ENCODE measurements around the gene SRPRA.

Gene SRPRA

DNA sequence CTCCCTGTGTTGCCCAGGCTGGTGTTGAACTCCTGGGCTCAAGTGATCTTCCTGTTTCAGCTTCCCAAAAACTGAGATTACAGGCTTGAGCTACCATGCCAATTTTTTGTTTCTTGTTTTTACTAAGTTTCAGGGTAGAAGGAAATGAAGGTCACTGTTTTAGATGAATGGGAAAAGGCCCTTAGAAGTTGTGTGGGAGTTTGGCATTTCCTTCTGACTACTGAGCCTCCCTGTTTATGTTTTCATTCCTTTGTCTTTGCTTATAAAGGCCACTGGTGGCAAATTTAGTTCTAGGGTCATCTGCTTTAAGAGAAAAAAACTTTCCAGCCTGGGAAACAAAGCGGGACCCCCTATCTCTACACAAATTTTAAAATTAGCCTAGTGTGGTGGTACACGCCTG lies 22.1 kb downstream of the SRPRA start:
- DNase-seq: no peak

DNA sequence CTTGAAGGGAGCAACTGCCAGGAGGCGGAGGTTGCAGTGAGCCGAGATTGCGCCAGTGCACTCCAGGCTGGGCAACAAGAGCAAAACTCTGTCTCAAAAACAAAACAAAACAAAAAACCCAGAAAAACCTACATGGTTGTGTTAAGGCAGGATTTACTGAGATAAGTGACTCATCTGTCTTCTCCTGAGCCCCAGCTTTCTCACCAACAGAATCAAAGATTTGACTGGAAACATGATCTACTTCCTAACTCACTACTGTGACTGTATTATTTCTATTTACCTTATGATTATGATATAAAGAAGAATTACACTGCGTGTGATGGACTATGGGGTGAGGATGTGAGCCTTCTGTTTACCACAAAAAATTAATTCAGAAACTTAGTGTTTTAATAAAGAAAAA lies 35.3 kb downstream of the SRPRA start:
- Histone ChIP-seq H3K4me2 (ENCODE audit: low read depth, low read length) (no peak overlapping the region), H3K36me3 (replicated peaks; ENCODE audit: insufficient read depth, low read length) (no peaks in the 10 kb centered on the region), H3K79me2 (ENCODE audit: low read length) (no peaks in the 10 kb centered on the region), H2AFZ (ENCODE audit: low read length) (no peak overlapping the region), H4K20me1 (ENCODE audit: insufficient read depth, low read length) (no peaks in the 10 kb centered on the region), H3K9me3 (replicated peaks; ENCODE audit: insufficient read depth, low read length) (no peaks in the 10 kb centered on the region), H3K4me1 (ENCODE audit: low read length) (no peaks in the 10 kb centered on the region), H3K9ac (ENCODE audit: low read length) (no peak overlapping the region), H3K27ac (ENCODE audit: low read length) (no peak overlapping the region), H3K9me2 (replicated peaks; ENCODE audit: insufficient read depth, low read length) (no peaks in the 10 kb centered on the region), H3K27me3 (replicated peaks; ENCODE audit: insufficient read depth, low read length) (no peaks in the 10 kb centered on the region), H3F3A (ENCODE audit: insufficient read depth, low read length) (no peaks in the 10 kb centered on the region), H3K4me3 (ENCODE audit: low read length) (no peak overlapping the region)
- DNase-seq: no peak
- TF ChIP-seq, protein P1, sequence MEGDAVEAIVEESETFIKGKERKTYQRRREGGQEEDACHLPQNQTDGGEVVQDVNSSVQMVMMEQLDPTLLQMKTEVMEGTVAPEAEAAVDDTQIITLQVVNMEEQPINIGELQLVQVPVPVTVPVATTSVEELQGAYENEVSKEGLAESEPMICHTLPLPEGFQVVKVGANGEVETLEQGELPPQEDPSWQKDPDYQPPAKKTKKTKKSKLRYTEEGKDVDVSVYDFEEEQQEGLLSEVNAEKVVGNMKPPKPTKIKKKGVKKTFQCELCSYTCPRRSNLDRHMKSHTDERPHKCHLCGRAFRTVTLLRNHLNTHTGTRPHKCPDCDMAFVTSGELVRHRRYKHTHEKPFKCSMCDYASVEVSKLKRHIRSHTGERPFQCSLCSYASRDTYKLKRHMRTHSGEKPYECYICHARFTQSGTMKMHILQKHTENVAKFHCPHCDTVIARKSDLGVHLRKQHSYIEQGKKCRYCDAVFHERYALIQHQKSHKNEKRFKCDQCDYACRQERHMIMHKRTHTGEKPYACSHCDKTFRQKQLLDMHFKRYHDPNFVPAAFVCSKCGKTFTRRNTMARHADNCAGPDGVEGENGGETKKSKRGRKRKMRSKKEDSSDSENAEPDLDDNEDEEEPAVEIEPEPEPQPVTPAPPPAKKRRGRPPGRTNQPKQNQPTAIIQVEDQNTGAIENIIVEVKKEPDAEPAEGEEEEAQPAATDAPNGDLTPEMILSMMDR (IDR thresholded peaks at IDR 0.05; ENCODE audit: low read length): no peak
- TF ChIP-seq EZH2 (optimal IDR thresholded peaks at IDR 0.05; ENCODE audit: low read depth, low read length): no peak
- TF ChIP-seq EZH2phosphoT487 (IDR thresholded peaks at IDR 0.05; ENCODE audit: low read length): no peak

More for the DNA sequence above, 22.1 kb downstream of the SRPRA start:
- no peak overlapping the region for H2AFZ ChIP-seq (ENCODE audit: low read length)
- H3K4me2 ChIP-seq (ENCODE audit: low read depth, low read length): no peak overlapping the region
- TF ChIP-seq, protein P1 (IDR thresholded peaks at IDR 0.05; ENCODE audit: low read length): no peak
- TF ChIP-seq EZH2 (optimal IDR thresholded peaks at IDR 0.05; ENCODE audit: low read depth, low read length): no peak
- no peak for TF ChIP-seq EZH2phosphoT487 (IDR thresholded peaks at IDR 0.05; ENCODE audit: low read length)
- no peaks in the 10 kb centered on the region for H3K79me2 ChIP-seq (ENCODE audit: low read length)
- H3K9ac ChIP-seq (ENCODE audit: low read length): no peak overlapping the region
- H3K27ac ChIP-seq (ENCODE audit: low read length): no peak overlapping the region
- H3K9me3 ChIP-seq (replicated peaks; ENCODE audit: insufficient read depth, low read length): no peaks in the 10 kb centered on the region
- H4K20me1 ChIP-seq (ENCODE audit: insufficient read depth, low read length): no peaks in the 10 kb centered on the region
- no peaks in the 10 kb centered on the region for H3K27me3 ChIP-seq (replicated peaks; ENCODE audit: insufficient read depth, low read length)
- peaks cover 5% of the 10 kb centered on the region; the same call in 1 of the 2 replicates for H3K36me3 ChIP-seq (replicated peaks; ENCODE audit: insufficient read depth, low read length)
- no peak overlapping the region for H3K4me3 ChIP-seq (ENCODE audit: low read length)
- no peaks in the 10 kb centered on the region for H3K9me2 ChIP-seq (replicated peaks; ENCODE audit: insufficient read depth, low read length)
- H3F3A ChIP-seq (ENCODE audit: insufficient read depth, low read length): no peaks in the 10 kb centered on the region
- no peaks in the 10 kb centered on the region for H3K4me1 ChIP-seq (ENCODE audit: low read length)

DNA sequence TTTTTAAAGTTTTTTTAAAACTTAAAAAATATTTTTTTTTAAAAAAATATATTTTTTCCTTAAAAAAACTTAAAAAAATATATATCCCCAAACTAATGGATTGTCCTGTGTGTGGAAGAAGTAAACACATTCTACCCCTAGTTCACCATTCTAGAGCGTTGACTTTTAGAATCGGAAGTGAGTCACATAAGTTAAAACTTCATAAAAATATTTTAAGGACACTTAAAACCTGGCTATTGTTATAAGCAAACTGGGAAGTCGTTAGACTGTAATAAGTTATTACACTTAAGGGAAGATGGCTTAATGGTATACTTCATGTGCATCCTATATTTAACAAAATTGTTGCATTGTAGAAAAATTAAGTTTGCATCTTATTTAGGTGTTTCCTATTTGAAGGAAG lies 36.0 kb downstream of the SRPRA start:
- Histone ChIP-seq H3K4me1 (ENCODE audit: low read length) (no peaks in the 10 kb centered on the region), H3K9ac (ENCODE audit: low read length) (no peak overlapping the region), H3K4me2 (ENCODE audit: low read depth, low read length) (no peak overlapping the region), H3K9me2 (replicated peaks; ENCODE audit: insufficient read depth, low read length) (no peaks in the 10 kb centered on the region), H3K27ac (ENCODE audit: low read length) (no peak overlapping the region), H2AFZ (ENCODE audit: low read length) (no peak overlapping the region), H3K9me3 (replicated peaks; ENCODE audit: insufficient read depth, low read length) (no peaks in the 10 kb centered on the region), H4K20me1 (ENCODE audit: insufficient read depth, low read length) (no peaks in the 10 kb centered on the region), H3K79me2 (ENCODE audit: low read length) (no peaks in the 10 kb centered on the region), H3K36me3 (replicated peaks; ENCODE audit: insufficient read depth, low read length) (no peaks in the 10 kb centered on the region), H3F3A (ENCODE audit: insufficient read depth, low read length) (no peaks in the 10 kb centered on the region), H3K27me3 (replicated peaks; ENCODE audit: insufficient read depth, low read length) (no peaks in the 10 kb centered on the region), H3K4me3 (ENCODE audit: low read length) (no peak overlapping the region)
- DNase-seq: no peak
- no peak for TF ChIP-seq EZH2 (optimal IDR thresholded peaks at IDR 0.05; ENCODE audit: low read depth, low read length)
- TF ChIP-seq, protein P1 (IDR thresholded peaks at IDR 0.05; ENCODE audit: low read length): no peak
- no peak for TF ChIP-seq EZH2phosphoT487 (IDR thresholded peaks at IDR 0.05; ENCODE audit: low read length)

Data from MM.1S (cell line).